ENCODE measurements around the gene POLR1A. TPM values are rescaled to one million over a fixed set of nuclear protein-coding genes. Genes with fewer than 3 reads are reported as not detected.

POLR1A gene
- total RNA-seq, 1 experiment from 2014 or later, result 58.3 TPM

- CTCF ChIA-PET, result interaction anchor here (1.0 kb wide), 1 partner anchor 234 kb away, joined by 4 read pairs; no protein-coding TSS in a partner anchor
- intact Hi-C loops (cut with micrococcal nuclease; ENCODE audit: unreplicated experiment), result no loop called here
- Mint-ChIP-seq H3K27ac (ENCODE audit: unreplicated experiment) (peak overlapping the region; percentile 11), H3K9me3 (ENCODE audit: low read depth, unreplicated experiment) (no peaks in the 10 kb centered on the region), H3K4me1 (ENCODE audit: low read depth, unreplicated experiment) (peaks cover 18% of the 10 kb centered on the region), H3K36me3 (ENCODE audit: insufficient read depth, unreplicated experiment) (peaks cover 49% of the 10 kb centered on the region), H3K4me3 (ENCODE audit: low read depth, unreplicated experiment) (no peak overlapping the region), H3K27me3 (ENCODE audit: unreplicated experiment) (no peaks in the 10 kb centered on the region)
- DNase-seq, result no peak
- TF ChIP-seq CTCF (IDR thresholded peaks at IDR 0.05; ENCODE audit: unreplicated experiment), result no peak
- no TSS peak for BruUV-seq (replicated peaks)
Observed at GRCh38 chr2:86062043-86062442, 43.6 kb downstream of the POLR1A start.

DNA sequence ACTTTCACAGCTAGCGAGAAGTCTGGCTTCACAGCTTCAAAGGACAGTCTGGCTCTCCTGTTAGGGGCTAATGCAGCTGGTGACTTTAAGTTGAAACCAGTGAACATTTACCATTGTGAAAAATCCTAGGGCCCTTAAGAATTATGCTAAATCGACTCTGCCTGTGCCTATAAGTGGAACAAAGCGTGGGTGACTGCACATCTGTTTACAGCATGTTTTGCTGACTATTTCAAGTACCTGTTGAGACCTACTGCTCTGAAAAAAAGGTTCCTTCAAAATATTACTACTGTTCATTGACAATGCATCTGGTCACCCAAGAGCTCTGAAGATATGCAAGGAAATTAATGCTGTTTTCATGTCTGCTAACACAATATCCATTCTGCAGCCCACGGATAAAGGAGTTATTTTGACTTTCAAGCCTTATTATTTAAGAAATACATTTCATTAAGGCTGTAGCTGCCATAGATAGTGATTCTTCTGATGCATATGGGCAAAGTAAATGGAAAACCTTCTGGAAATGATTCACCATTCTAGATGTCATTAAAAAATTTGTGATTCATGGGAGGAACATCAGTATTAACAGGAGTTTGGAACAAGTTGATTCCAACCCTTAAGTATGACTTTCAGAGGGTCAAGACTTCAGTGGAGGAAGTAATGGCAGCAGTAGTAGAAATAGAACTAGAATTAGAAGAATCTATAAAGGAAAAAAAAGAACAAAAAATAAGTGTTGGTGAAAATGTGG is 48.9 kb downstream of the POLR1A start:
- intact Hi-C loops (cut with micrococcal nuclease; ENCODE audit: unreplicated experiment), result no loop called here
- Mint-ChIP-seq H3K4me3 (ENCODE audit: low read depth, unreplicated experiment) (no peak overlapping the region), H3K9me3 (ENCODE audit: low read depth, unreplicated experiment) (no peaks in the 10 kb centered on the region), H3K27ac (ENCODE audit: unreplicated experiment) (no peak overlapping the region), H3K27me3 (ENCODE audit: unreplicated experiment) (no peaks in the 10 kb centered on the region), H3K4me1 (ENCODE audit: low read depth, unreplicated experiment) (peaks cover 6% of the 10 kb centered on the region), H3K36me3 (ENCODE audit: insufficient read depth, unreplicated experiment) (peaks cover 31% of the 10 kb centered on the region)
- no peak for DNase-seq
- CTCF ChIA-PET, result no interaction called here
- no peak for TF ChIP-seq CTCF (IDR thresholded peaks at IDR 0.05; ENCODE audit: unreplicated experiment)
- no TSS peak for BruUV-seq (replicated peaks)

DNA sequence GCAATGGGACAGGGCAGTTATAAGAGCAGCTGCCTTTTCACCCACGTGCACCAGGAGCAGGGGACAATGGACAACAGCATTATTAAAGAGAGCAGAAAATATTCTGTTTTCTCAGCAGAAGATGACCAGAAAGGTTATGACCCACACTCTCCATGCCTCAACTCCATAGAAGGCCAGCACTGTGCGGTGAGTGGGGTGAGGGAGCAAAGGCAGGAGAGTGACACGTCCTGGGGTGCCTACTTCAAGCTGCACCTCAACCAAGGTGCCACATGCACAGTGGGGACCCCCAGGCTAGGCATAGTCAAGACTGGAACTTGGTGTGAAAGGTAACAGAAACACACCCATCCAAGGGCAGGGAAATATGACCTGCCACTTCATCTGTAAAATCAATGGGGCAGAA is 50.4 kb downstream of the POLR1A start:
- TF ChIP-seq CTCF (IDR thresholded peaks at IDR 0.05; ENCODE audit: unreplicated experiment), result no peak
- Mint-ChIP-seq H3K27me3 (ENCODE audit: unreplicated experiment) (no peaks in the 10 kb centered on the region), H3K4me3 (ENCODE audit: low read depth, unreplicated experiment) (no peak overlapping the region), H3K27ac (ENCODE audit: unreplicated experiment) (no peak overlapping the region), H3K4me1 (ENCODE audit: low read depth, unreplicated experiment) (no peaks in the 10 kb centered on the region), H3K9me3 (ENCODE audit: low read depth, unreplicated experiment) (no peaks in the 10 kb centered on the region), H3K36me3 (ENCODE audit: insufficient read depth, unreplicated experiment) (peaks cover 25% of the 10 kb centered on the region)
- CTCF ChIA-PET, result no interaction called here
- BruUV-seq (replicated peaks), result no TSS peak
- no peak for DNase-seq
- intact Hi-C loops (cut with micrococcal nuclease; ENCODE audit: unreplicated experiment), result no loop called here

GRCh38 chr2:86054535-86055082 is 51.1 kb downstream of the POLR1A start:
- Mint-ChIP-seq H3K4me1 (ENCODE audit: low read depth, unreplicated experiment) (no peaks in the 10 kb centered on the region), H3K9me3 (ENCODE audit: low read depth, unreplicated experiment) (no peaks in the 10 kb centered on the region), H3K4me3 (ENCODE audit: low read depth, unreplicated experiment) (no peak overlapping the region), H3K27ac (ENCODE audit: unreplicated experiment) (no peak overlapping the region), H3K27me3 (ENCODE audit: unreplicated experiment) (no peaks in the 10 kb centered on the region), H3K36me3 (ENCODE audit: insufficient read depth, unreplicated experiment) (peaks cover 25% of the 10 kb centered on the region)
- TF ChIP-seq CTCF (IDR thresholded peaks at IDR 0.05; ENCODE audit: unreplicated experiment), result no peak
- BruUV-seq (replicated peaks), result no TSS peak
- CTCF ChIA-PET, result no interaction called here
- no peak for DNase-seq
- intact Hi-C loops (cut with micrococcal nuclease; ENCODE audit: unreplicated experiment), result no loop called here
